ENCODE measurements around the gene RAF1.

RAF1 gene

DNA sequence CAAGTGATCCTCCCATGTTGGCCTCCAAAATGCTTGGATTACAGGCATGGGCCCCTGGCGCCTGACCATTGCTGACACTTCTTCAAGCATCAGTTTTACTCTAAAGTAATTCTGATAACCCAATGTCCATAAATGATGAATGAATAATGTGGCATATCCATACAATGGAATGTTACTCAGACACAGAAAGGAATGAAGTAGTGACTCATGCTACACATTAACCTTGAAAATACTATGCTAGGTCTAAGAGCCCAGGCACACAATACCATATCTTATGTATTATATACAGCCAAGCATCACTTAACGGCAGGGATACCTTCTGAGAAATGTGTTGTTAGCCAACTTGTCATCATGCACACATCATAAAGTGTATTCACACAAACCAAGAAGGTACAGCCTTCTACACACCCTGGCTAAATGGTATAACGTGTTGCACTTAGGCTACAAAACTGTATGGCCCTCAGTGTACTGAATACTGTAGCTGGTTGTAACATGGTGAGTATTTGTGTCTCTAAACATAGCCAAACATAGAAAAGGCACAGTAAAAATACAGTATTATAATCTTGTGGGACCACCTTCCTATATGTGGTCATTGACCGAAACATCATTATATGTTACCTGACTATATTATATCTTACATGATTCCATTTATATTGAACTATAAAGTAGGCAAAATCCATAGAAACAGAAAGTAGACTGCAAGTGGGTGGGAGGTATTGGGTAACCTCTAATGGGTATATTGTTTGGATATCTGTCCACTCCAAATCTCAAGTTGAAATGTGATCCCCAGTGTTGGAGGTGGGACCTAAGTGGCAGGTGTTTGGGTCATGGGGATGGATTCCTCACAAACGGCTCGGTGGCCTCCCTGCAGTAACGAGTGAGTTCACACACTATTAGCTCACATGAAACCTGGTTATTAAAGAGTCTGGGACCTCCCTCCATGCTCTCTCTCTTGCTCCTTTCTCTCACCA is 75.6 kb downstream of the RAF1 start:
- no peak for DNase-seq

DNA sequence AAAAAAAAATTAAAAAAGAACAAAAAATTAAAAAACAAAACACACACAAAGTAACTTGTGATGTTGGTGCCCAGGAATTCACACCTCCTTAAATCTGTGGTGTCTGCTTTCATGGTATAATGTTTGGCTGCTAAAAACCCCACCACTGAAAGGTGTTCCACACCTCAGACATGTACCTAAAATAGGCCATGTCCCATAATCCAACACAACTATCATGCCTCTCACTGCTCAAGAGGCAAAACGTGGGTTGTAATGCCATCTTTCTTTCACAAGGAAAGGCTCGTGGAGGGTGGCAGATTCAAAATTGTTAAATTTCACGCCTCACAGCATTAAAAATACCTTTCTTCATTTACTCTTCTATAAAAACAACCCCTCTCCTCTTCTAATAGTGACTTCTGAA is 77.5 kb downstream of the RAF1 start:
- no peak for DNase-seq

DNA sequence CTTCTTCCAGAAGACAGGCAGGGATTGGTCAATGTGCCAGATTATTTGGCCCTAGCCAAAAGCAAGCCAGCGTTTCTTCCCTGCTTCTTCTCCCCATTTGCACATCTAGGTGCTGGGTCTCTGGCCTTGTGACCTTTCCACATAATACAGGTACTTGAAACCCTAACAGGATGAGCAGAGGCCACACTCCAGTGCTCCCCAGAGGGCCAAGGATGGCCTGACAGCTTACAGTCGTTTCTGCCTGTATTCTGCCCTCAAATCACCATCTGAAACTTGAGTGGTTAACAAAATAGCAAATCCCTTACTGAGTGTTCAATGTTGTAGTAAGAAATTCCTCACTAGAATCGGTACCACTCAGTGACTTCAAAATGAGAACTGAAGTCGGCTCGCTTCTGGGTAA is 77.9 kb downstream of the RAF1 start:
- no peak for DNase-seq

DNA sequence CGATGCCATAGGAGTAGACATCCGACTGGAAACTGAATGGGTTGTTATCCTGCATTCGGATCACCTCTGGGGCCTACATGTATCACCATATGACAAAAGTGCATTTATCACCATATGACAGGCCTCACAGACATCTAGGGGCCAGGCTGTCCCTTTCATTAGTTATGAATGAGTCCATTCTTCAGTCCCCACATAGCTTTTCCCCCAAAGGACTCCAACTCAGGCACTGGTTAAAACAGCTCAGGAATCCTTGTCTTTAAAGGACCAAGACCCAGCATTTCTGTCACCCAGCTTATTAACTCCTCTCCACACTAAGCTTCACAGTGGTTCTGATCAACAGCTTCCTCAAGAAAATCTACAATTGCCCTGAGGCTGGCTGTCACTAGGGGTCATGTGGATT is 78.7 kb downstream of the RAF1 start:
- DNase-seq, result no peak

DNA sequence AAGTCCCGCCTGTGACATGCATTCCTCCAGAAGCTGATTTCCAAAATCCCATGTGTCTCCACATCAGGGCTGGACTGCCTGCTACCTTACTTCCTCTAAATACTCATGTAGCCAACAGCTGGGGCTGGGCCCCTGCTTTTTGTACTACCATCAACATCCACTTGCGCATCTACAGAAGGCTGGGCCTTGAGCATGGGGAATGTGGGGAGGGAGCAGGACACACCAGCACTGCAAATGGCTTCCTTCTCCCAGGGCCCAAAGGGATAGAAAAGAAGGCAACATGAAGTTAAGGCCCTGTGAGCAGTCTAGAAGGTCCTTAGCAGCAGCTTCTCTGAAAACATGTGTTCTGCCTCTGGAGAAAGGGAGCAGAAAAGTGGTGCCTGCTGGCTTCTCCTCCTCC is 79.8 kb downstream of the RAF1 start:
- DNase-seq, result no peak

DNA sequence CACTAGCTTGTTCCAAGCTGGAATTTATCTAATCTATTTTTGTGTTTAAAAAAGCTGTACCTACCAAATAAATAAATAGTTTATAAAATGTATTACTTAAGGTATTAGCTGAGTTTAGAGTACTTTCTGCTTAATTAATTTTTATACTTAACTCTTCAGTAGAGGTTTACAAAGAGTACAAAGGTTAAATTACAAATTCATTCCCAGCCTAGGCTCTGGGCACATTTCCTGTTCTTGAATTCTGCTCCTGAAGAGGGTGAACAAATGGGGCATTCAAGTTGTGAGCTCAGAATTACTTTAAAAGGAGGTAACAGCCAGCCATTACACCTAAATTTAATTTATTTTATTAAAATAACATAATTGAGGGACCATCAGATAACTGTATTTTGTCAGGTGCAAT is 80.6 kb downstream of the RAF1 start:
- no peak for DNase-seq

DNA sequence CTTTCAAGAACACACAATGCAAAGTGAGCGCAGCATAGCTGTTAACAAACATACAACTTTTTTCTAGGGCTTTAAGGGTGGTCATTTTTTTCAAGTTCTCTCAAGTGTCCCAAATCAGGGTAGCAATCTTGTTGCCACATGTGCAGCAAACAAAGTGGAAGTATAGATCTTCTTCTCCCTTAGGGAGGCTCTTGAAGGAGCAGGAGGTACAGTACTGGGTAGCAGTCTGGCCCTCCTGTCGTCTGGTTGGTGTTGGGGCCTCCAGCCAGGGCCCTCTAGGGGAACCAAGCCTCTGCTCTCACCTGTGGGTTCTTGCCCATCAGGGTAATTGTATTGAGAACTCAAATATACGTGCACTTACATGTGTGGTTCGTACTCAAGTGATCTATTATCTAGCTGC is 81.2 kb downstream of the RAF1 start:
- DNase-seq, result no peak

DNA sequence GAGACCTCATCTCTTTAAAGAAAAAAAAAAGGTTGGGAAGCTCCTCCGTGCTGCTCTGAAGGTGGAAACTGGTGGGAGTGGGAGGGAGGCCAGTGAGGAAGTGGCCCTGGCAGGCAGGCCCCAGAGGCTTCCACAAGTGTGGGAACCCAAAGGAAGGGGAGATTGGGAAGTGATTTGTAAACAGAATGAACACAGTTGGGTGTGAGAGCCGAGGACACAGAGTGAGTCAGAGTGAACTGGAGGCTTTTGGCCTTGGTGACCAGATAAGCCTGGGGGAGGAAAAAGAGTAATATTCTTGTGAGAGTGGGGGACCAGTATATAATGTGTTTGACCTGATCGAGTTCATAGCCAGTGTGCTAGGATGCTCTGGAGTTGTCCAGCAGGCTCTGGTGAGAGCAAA is 84.0 kb downstream of the RAF1 start:
- DNase-seq, result no peak

DNA sequence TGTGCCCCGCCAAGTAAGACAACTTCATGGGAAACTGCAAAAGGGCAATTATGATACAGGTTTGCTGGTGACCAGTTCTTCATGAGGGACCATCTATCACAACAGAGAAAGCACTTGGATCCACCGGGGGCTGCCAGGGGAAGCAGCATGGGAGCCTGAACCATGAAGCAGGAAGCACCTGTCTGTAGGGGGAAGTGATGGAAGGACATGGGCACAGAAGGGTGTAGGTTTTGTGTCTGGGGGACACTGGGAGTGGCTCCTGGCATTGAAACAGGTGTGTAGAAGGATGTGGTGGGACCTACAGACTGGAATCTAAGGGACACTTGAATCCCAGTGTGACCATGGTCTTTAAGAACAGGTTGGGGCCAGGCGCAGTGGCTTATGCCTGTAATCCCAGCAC is 84.5 kb downstream of the RAF1 start:
- DNase-seq, result no peak

DNA sequence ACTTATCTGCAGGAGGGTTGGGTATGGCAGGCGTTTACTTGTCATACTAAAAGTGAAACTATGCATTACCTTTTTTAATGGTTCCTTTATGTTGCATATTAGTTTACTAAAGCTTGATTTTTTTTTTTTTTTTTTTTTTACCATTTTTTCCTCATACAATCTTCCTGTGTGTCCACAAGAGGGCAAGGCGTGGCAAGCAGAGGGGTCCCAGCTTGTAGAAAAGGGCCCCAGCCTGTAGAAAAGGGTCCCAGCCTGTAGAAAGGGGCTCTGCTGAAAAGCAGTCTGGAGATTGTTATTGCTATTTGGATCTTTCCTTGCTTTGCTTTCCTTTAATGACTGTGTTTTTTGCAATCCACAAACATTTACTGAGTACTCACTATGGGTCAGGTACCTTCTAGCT is 85.2 kb downstream of the RAF1 start:
- no peak for DNase-seq

DNA sequence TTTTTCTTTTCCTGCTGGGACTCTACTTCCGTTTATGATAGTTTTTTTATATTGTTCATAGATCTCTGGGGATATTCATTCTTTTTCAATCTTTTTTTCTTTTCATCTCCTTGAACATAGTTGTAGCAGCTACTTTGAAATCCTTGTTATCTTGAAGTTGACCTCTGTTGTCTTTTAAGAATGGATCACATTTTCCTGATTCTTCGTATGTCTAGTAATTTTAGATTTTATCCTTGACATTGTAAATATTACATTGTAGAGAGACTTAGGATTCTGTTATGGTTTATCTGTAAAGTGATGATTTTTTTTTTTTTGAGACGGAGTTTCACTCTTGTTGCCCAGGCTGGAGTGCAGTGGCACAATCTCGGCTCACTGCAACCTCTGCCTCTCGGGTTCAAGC is 86.5 kb downstream of the RAF1 start:
- DNase-seq, result no peak

DNA sequence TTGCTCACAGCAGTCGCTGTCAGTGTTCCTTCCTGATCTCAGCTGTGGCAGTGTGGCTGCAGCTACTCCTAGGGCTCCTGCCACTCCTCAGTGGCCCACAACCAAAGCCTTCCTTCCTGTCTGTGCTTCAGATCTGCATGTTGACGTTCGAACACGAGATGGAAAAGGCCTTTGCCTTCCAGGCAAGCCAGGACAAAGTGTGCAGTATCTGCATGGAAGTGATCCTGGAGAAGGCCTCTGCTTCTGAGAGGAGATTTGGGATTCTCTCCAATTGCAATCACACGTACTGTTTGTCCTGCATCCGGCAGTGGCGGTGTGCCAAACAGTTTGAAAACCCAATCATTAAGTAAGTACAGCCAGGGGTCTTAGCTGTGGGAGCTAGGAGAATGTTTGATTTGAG is 89.3 kb downstream of the RAF1 start:
- no peak for DNase-seq

DNA sequence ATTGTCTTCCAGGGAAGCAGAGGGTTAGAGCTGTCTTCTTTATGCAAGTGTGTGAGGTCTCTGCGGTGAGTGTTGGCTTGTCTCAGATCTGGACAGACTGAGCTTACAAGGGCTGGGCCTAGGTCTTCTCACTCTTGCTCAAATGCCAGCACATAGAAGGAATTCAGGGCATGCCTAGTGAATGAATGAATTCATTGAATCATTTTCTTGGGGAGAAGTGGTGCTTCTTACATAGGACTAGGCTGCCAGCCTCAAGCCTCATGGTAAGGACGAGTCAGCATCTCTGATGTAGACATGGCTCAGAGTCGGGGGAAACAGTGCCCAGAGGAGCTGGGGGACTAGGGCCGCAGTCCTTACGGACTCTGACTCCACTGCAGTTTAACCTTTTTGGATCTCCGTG is 89.8 kb downstream of the RAF1 start:
- no peak for DNase-seq

DNA sequence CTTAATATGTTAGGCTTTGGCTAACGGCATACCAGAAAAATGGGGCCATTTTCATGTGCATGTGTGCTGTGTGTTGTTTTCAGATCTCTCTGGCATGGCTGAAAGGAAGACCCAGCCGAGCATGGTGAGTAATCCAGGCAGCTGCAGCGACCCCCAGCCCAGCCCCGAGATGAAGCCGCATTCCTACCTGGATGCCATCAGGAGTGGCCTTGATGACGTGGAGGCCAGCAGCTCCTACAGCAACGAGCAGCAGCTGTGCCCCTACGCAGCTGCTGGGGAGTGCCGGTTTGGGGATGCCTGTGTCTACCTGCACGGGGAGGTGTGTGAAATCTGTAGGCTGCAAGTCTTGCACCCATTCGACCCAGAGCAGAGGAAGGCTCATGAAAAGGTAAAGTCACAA is 91.9 kb downstream of the RAF1 start:
- no peak for DNase-seq

DNA sequence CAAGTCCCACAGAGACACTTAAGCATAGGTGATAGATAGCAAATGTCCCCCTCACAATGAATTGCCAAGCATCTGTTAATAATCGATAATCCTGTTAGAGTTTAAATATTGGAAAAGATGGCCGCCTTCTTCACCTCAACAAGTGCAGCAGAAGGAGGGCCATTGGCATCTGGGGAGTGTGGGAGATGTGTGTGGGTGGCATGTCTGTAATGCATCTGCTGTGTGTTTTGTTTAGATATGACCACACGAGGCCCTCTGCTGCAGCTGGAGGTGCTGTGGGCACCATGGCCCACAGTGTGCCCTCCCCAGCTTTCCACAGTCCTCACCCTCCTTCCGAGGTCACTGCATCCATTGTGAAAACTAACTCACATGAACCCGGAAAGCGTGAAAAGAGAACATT is 94.1 kb downstream of the RAF1 start:
- no peak for DNase-seq

DNA sequence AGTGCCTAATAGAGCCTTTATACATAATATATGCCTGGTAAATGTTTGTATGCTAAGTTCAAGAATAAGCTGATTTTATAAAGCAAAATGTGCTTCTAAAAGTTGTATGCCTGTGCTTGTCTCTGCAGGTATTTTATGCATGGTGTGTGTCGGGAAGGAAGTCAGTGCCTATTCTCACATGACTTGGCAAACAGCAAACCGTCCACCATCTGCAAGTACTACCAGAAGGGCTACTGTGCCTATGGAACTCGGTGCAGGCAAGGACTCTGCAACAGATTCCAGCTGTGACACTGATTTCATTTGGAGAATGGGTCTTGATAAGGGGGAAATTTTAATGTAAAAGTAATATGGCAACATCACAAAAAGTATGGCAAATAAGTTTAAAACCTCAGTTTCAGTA is 95.2 kb downstream of the RAF1 start:
- no peak for DNase-seq

DNA sequence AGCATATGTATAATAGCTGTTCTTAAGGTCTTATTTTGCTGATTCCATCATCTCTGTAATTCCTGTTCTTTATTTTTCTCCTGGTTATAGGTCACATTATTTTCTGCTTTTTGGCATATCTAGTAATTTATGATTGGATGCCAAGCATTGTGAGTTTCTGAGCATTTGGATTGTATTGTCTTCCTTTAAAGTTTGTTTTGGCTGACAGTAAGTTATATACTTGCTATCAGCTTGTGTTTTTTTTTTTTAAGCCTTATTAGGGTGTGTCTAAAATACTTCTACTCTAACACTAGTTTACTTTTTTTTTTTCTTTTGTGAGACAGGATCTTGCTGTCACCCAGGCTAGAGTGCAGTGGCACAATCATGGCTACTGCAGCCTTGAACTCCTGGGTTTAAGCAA is 96.9 kb downstream of the RAF1 start:
- no peak for DNase-seq

DNA sequence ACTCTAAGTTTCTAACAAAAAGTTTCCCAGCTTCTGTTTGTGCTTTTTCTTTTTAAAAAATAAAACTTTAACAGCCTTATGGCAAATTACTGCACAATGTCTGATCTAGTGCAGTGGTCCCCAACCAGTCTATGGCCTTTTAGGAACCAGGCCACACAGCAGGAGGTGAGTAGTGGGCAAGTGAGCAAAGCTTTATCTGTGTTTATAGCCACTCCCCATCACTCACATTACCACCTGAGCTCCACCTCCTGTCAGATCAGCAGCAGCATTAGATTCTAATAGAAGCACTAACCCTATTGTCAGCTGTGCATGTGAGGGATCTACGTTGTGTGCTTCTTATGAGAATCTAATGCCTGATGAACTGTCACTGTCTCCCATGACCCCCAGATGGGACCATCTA is 101.5 kb downstream of the RAF1 start:
- no peak for DNase-seq

DNA sequence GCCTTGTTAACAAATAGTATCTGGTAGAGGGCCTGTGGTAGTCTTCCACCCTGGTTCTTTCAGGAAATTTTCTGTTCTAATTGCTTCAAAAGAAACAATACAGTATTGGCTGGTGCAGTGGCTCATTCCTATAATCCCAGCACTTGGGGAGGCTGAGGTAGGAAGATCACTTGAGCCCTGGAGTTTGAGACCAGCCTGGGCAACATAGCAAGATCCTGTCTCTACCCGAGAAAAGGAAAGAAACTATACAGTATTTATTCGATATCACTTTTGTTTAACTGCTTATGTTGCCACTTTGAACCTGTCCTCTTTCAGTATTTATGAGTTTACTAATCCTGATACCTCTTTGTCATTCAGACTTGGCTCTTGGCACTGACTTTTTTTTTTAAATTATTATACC is 102.5 kb downstream of the RAF1 start:
- DNase-seq, result no peak

DNA sequence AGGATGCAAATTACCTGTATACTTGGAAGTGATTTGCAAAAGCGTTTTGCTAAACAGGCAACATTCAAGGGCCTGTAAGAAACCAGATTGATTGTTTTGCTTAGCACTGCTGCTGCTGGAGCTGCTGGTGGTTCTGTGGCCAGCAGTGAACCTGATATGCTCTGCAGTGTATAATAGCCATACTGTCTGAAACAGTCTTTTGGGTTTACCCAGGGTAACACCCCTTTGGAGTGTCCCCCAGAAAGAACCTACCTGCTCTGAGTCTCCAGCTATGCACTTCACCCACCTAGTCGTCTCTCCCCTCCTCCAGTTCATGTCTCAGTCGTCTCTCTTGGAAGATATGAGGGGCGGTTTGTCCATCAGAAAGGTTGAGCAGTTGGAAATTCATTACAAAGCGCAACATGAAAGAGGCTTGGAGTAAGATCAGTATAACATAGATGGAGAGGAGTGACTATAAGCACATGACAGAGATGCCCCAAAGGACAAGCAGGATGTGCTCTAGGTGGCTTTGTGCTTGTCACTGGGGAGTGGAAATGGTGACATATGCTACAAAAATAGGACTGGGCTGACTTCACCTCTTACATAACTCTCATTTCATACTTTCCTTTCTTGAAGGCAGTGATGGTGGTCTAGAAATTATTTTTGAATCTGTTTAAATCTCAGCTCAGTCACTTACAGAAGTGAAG is 103.3 kb downstream of the RAF1 start:
- no peak for DNase-seq

DNA sequence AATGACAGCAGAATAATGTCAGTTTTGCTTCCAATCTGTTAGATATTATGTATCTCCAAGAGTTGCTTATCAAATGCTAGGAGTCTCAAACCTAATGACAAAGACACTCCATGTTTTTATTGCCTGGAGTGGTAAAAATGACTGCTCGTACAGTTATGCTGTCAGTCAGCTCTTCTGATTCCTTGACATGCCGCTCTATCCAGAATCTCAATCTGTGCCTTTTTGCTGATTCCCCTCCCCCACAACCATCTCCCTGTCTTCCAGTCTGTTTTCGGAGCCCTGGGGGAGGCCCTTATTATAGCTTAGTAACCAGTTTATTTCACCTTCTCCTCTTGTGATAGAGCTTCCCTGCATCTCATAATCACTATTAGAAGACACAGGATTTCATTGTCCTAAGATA is 104.4 kb downstream of the RAF1 start:
- DNase-seq, result no peak

DNA sequence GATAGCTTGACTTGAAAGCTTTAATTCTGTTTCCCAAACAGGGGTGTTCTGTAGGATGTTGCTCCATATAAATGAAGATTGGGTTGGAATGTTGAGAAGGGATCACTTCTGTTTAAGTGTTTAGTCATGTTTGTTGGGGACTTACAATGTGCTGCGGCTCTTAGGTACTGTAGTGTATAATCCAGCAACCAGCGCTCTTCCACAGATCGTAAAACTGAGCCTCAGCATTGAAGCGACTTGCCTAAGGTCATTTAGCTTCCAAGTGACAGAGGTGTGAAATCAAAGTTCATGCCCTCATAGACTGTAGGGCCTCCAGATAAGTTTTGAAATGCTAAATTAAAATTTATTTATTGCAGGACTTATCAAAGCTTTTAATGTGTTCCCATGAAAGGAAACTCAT is 105.2 kb downstream of the RAF1 start:
- DNase-seq, result no peak

DNA sequence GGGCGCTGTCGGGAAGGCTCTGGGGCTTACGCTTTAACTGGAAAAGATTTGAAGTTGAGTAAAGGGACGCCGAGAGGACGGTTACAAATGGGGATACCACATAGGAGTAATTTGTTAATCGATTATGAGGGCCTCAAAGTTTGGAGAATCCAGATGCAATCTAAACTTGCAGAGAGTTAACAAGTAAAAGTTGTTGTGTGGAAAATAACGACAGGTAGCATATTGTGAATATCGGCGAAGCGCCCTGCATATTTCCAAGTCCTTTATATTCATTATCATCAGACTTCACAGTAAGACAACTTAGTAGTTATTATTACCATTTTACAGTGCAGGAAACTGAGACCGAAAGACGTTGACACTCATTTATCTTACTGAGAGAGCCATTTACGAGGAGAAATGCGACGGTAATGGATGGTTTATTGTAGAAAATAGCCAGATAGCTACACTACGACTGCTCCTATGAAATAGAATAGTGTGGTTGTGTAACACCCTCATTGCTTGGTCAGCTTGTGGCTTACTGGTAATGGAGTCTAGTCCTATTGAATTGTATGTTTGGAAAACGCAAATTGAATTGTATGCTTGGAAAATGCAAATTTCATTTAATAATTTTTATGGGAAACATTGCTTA is 106.3 kb downstream of the RAF1 start:
- DNase-seq, result no peak

All from NCI-H1930 (cell line).